HG02852 (cell line): ENCODE data around the gene PCGF3.
"Not testable (repeated sequence)": the region's sequence is repeated elsewhere in the genome, so short reads cannot be mapped to it uniquely, and the experiment has no call there.

Source experiments
- ATAC-seq: cut with Tn5 transposase; IDR thresholded peaks from one replicate; pipeline ENCODE4 v1.9.1; 2021; ENCODE audit warnings: mild to moderate bottlenecking, moderate library complexity; ENCODE audit not compliant: unreplicated experiment

Gene PCGF3

GRCh38 chr4:793941-794621 is 88.4 kb downstream of the PCGF3 start:
- ATAC-seq: no peak

- no peak for ATAC-seq
Observed at GRCh38 chr4:794900-795725, 89.5 kb downstream of the PCGF3 start.

- no peak for ATAC-seq
Observed at GRCh38 chr4:795726-796119, 90.1 kb downstream of the PCGF3 start.

GRCh38 chr4:796206-796605 is 90.6 kb downstream of the PCGF3 start:
- ATAC-seq: no peak

- no peak for ATAC-seq
Observed at GRCh38 chr4:797066-797465, 91.4 kb downstream of the PCGF3 start.

GRCh38 chr4:801436-802124 is 95.9 kb downstream of the PCGF3 start:
- no peak for ATAC-seq

- no peak for ATAC-seq
Observed at GRCh38 chr4:803884-804283, 98.3 kb downstream of the PCGF3 start.

- no peak for ATAC-seq
Observed at GRCh38 chr4:804804-805203, 99.2 kb downstream of the PCGF3 start.

- not testable (repeated sequence) for ATAC-seq
Observed at GRCh38 chr4:806979-807378, 101.3 kb downstream of the PCGF3 start.

- ATAC-seq: no peak
Observed at GRCh38 chr4:807792-808191, 102.2 kb downstream of the PCGF3 start.

- ATAC-seq: no peak
Observed at GRCh38 chr4:808860-809570, 103.4 kb downstream of the PCGF3 start.

- ATAC-seq: no peak
Observed at GRCh38 chr4:813900-814299, 108.3 kb downstream of the PCGF3 start.

GRCh38 chr4:814312-814850 is 108.7 kb downstream of the PCGF3 start:
- ATAC-seq: no peak

- no peak for ATAC-seq
Observed at GRCh38 chr4:815464-816146, 110.0 kb downstream of the PCGF3 start.

GRCh38 chr4:818106-818921 is 112.7 kb downstream of the PCGF3 start:
- ATAC-seq: no peak

- no peak for ATAC-seq
Observed at GRCh38 chr4:819401-820229, 114.0 kb downstream of the PCGF3 start.
